GM18526 (cell line): Measurements from ENCODE around the gene NMB.

Experiments used
- POLR2A ChIP-seq: IDR thresholded peaks from 3 replicates; pipeline ENCODE4 v1.6.1; 2011; ENCODE audit not compliant: insufficient read length; ENCODE audit errors: extremely low read depth

Gene NMB

GRCh38 chr15:84658080-84658787 lies at the start of gene NMB:
Gene NMB, minus strand, starts transcription at chr15:84658199. Its CDS starts 47 bp downstream, at chr15:84658152.
- no peak for TF ChIP-seq POLR2A

- no peak for TF ChIP-seq POLR2A
Observed at GRCh38 chr15:84703808-84704207, 45.8 kb upstream of the NMB start.

- no peak for TF ChIP-seq POLR2A
Observed at GRCh38 chr15:84702961-84703482, 45.0 kb upstream of the NMB start.

DNA sequence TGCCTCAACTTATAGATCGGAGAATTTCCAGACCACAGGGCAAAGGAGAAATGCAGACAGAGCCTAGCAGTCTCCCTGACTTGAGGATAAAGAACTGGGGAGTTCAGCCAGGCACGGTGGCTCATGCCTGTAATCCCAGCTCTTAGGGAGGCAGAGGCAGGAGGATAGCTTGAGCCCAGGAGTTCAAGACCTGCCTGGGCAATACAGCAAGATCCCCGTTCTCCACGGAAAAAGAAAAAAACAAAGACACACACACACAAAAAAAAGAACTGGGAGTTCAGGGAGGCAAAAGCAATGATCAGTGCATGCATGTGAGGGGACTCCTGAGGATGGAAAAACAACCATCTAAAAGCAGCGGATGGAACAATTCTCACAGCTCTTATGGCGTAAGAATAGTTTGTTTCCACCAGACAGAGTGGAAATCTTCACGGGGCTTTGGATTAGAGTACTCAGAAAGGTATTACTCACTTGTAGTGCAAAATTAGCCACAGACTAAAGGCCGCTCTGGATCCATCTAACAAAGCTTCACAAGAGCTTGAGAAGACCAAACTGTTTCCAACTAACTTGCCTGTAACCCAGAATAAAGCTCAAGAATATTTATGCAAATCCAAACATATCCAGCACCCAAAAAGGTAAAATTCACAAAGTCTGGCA lies 41.7 kb upstream of the NMB start:
- no peak for TF ChIP-seq POLR2A

- no peak for TF ChIP-seq POLR2A
Observed at GRCh38 chr15:84697236-84697990, 39.4 kb upstream of the NMB start.

- no peak for TF ChIP-seq POLR2A
Observed at GRCh38 chr15:84696757-84697156, 38.8 kb upstream of the NMB start.

DNA sequence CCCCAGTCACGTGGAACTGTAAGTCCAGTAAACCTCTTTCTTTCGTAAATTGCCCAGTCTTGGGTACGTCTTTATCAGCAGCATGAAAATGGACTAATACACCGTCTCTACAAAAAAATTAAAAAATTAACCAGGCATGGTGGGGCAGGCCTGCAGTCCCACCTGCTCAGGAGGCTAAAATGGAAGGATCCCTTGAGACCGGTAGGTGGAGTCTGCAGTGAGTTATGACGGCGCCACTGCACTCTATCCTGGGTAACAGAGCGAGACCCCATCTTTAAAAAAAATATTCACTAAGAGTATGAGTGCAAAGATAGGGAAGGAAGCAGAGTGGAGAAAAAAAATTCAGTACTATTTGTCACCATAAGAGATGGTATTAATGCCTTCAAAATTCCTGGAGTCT lies 32.3 kb upstream of the NMB start:
- no peak for TF ChIP-seq POLR2A

DNA sequence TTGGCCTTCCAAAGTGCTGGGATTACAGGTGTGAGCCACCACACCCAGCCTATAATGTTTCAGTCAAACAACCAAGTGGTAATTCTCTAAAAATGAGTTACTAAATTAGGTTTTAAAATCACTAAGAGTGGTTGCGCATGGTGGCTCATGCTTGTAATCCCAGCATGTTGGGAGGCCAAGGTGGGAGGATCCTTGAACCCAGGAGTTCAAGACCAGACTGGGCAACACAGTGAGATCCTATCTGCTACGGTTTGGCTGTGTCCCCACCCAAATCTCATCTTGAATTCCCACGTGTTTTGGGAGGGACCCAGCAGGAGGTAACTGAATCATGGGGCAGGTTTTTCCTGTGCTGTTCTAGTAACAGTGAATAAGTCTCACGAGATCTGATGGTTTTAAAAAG lies 31.9 kb upstream of the NMB start:
- TF ChIP-seq POLR2A, result no peak

DNA sequence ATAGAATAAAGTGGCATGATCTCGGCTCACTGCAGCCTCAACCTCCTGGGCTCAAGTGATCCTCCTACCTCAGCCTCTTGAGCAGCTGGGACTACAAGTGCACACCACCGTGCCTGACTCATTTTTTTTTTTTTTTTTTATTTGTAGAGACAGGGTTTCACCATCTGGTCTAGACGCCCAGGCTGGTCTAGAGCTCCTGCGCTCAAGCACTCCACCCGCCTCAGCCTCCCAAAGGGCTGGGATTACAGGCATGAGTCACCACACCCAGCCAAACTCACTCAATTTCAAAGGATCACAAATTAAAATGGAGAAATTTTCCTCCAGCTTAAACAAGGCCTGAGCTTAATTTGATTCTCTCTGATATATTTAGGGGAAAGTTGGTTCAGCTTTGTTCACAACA lies 27.3 kb upstream of the NMB start:
- TF ChIP-seq POLR2A, result no peak

DNA sequence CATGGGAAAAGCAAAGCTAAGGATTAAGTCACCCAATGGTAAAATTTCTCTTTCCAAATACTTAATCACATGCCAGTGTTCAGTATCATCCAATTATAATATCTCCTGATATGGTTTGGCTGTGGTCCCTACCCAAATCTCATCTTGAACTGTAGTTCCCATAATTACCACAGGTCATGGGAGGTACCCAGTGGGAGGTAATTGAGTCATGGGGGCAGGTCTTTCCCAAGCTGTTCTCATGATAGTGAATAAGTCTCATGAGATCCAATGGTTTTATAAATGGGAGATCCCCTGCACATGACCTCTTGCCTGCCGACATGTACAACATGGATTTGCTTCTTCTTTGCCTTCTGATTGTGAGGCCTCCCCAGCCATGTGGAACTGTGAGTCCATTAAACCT lies 26.1 kb upstream of the NMB start:
- no peak for TF ChIP-seq POLR2A

DNA sequence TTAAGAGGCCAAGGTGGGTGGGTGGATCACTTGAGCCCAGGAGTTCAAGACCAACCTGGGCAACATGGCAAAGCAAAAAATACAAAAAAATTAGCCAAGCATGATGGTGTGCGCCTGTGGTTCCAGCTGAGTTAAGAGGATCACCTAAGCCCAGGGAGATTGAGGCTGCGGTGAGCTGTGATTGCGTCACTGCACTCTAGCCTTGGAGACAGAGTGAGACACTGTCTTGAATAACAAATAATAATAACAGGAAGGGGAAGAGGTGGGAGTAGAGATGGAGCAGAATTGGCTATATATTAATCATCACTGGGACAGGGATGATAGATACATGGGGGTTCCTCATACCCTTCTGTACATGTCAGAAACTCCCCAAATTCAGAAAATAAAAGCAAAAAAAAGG lies 23.8 kb upstream of the NMB start:
- TF ChIP-seq POLR2A, result no peak

DNA sequence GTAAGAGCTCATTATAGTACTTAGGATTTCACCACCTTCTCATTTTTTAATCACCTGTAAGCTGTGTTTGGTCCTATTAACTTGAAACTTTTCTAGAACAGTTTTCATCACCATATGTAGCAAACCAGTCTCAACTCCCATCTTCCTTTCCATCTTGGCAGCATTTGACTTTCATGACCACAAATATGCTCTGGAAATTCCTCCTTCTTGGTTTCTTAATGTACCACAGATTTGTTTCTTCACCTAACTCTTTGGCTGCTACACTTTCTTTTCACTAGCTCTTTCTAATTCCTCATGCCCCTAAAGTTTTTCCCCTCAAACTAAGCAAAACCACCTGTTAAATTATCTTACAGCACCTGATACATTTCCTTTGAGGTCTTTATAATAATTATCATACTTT lies 13.2 kb upstream of the NMB start:
- TF ChIP-seq POLR2A, result no peak

DNA sequence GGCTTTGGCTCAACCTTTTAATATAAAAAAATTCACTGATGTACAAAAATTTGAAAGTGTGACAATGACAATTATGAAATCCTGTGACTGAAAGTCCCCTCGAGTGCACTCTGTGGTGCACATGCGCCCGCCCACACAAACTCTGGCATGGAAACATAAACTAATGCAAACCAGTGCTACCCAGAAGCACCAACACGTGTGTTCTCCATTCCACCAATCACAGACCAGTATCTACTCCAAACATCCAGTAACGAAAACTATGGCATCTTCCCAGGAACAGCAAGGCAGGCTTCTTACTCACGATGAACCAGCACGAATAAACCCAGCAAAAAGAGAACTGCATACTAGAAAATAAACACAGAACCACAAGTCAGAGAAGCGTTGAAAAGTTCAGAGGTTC lies 11.7 kb upstream of the NMB start:
- no peak for TF ChIP-seq POLR2A

DNA sequence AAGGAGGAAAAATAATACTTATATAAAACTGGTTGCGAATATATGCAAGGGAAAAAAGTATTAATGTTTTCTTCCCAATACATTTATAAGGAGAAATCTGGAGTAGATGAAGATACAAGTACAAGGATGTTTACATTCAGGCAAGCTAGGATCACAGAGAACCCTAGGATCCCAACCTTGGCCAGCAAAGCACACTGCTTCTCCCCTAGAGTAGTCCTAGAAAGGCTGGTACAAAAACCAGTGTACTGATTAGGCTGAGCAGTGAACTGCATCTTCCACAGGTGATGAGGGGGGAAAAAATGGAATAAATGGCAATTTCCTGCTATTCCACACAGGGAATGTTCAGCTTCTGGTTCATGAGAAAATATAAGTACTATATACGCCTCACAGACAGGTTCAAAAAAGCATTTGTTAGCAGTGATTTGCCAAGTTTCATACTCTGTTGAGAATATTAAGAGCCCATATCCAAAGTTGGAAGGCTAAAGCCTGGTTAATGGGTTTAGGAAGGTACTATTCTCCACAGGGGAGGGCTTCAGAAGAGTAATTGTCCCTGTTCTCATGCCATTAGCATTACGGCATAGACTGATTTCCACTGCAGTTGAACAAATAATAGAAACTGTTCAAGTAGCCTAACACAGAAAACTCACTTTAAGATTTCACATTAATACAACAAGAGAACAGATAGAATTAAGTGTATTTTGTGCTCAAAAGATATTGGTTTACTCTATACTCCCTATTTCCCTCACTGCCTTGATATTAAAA lies 10.4 kb upstream of the NMB start:
- TF ChIP-seq POLR2A, result no peak

DNA sequence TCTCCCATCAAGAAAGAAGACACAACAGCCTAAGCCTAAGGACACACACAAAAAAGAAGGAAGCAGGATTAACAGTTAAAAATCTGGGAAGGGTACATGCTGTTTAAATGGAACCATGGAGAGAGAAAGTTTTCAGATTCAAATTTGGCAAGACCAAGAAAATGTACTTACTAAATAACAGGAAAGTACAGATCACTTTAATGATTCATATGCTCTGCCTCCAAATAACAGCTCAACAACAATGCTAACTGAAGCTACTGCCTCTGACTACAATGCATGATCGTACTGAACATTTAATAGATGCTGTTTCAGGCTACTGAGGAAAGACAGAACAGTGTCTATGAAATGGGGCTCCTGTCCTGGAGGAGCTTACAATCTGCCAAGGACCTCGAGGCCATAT lies 8.4 kb upstream of the NMB start:
- TF ChIP-seq POLR2A, result no peak

DNA sequence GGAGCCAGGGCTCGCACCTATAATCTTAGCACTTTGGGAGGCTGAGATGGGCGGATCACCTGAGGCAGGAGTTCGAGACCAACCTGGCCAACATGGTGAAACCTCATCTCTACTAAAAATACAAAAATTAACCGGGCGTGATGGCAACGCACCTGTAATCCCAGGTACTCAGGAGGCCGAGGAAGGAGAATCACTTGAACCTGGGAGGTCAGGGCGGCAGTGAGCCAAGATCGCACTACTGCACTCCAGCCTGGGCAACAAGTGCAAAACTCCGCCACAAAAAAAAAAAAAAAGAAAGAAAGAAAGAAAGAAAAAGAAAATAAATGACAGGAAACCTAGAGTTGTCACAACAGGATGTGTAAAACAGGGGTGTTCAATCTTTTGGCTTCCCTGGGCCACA lies 3.0 kb upstream of the NMB start:
- no peak for TF ChIP-seq POLR2A
